GM12874 (cell line): ENCODE data around the gene ALPP.

ENCODE experiments used
- CTCF ChIP-seq: IDR thresholded peaks from 2 replicates; pipeline ENCODE4 v1.5.1; 2011; ENCODE audit warnings: low read depth, mild to moderate bottlenecking, control low read depth, low read length, moderate library complexity; ENCODE audit not compliant: insufficient read depth

Gene ALPP

GRCh38 chr2:232417489-232417888 lies 38.9 kb downstream of the ALPP start:
- TF ChIP-seq CTCF: no peak

GRCh38 chr2:232418056-232418455 lies 39.5 kb downstream of the ALPP start:
- no peak for TF ChIP-seq CTCF

GRCh38 chr2:232418466-232419244 lies 40.1 kb downstream of the ALPP start:
- TF ChIP-seq CTCF: no peak

- no peak for TF ChIP-seq CTCF
Measured at GRCh38 chr2:232419245-232420072, 40.9 kb downstream of the ALPP start.

- no peak for TF ChIP-seq CTCF
Measured at GRCh38 chr2:232420073-232420454, 41.5 kb downstream of the ALPP start.

- TF ChIP-seq CTCF: no peak
Measured at GRCh38 chr2:232420463-232421188, 42.1 kb downstream of the ALPP start.

- no peak for TF ChIP-seq CTCF
Measured at GRCh38 chr2:232421189-232421785, 42.7 kb downstream of the ALPP start.
